Measurements from ENCODE around the gene PAX8. TPM values are rescaled to one million over a fixed set of nuclear protein-coding genes. Genes with fewer than 3 reads are reported as not detected.

The PAX8 gene
- total RNA-seq, 5 donors from 2014 or later (not counting 1 experiment from before 2014, with no cell fraction given), result 1.0 to 1.8 (median 1.3) TPM

- DNase-seq, result no peak
- CTCF ChIA-PET, result interaction anchor here (0.5 to 1.4 kb wide), 3 partner anchors 15 to 45 kb away, joined by 3 to 11 read pairs (median 3); no protein-coding TSS in a partner anchor
- peak overlapping the region in 1 of 2 donors; percentile 30 for H3K4me3 ChIP-seq (ENCODE audit: control insufficient read depth in 1 of 2, extremely low read depth in 1 of 2, low read length in 1 of 2)
- H3K36me3 ChIP-seq (ENCODE audit: control insufficient read depth in 2 of 2, extremely low read depth in 1 of 2, insufficient read depth in 1 of 2, low read length in 1 of 2), result peaks cover 20 to 74% of the 10 kb centered on the region in 2 donors
- no peak overlapping the region for H3K27ac ChIP-seq (ENCODE audit: low read length)
- WGBS (ENCODE audit: insufficient coverage), result no CpG with 5 or more reads among the region's 8 CpGs
- H3K4me1 Mint-ChIP-seq, result peaks cover 93 to 97% (median 95%) of the 10 kb centered on the region in 3 donors
- no peaks in the 10 kb centered on the region for H3K9me3 ChIP-seq
- no peaks in the 10 kb centered on the region for H3K9me3 Mint-ChIP-seq
- peaks cover 38% of the 10 kb centered on the region for H3K36me3 Mint-ChIP-seq
- peaks cover 54 to 92% of the 10 kb centered on the region in 2 experiments for H3K4me1 ChIP-seq (ENCODE audit: control insufficient read depth in 1 of 2, extremely low read depth in 1 of 2, insufficient read depth in 2 of 2, low read length in 2 of 2)
- POLR2A ChIA-PET, result no interaction called here
- ATAC-seq (replicated peaks in 1 of 4), result no peak
- H3K27me3 ChIP-seq (replicated peaks in 1 of 2; ENCODE audit: control insufficient read depth in 2 of 2, extremely low read depth in 1 of 2, insufficient read depth in 2 of 2, low read length in 1 of 2), result no peaks in the 10 kb centered on the region
- no peaks in the 10 kb centered on the region for H3K27me3 Mint-ChIP-seq
- peak overlapping the region; percentile 83 to 96 for H3K27ac Mint-ChIP-seq
- H3K4me3 Mint-ChIP-seq, result peak overlapping the region in 2 of 3 donors; percentile 2 to 41
Observed at GRCh38 chr2:113183264-113183663, 95.5 kb downstream of the PAX8 start.

- DNase-seq (no peak), ATAC-seq (replicated peaks in 1 of 4) (no peak)
- WGBS (ENCODE audit: insufficient coverage), result 94% methylated on average over 9 of the region's 15 CpGs
- peaks cover 35% of the 10 kb centered on the region for H3K36me3 Mint-ChIP-seq
- H3K27me3 Mint-ChIP-seq, result no peaks in the 10 kb centered on the region
- Histone ChIP-seq H3K4me3 (ENCODE audit: control insufficient read depth in 1 of 2, extremely low read depth in 1 of 2, low read length in 1 of 2) (peak overlapping the region in 1 of 2 donors; percentile 30), H3K27me3 (replicated peaks in 1 of 2; ENCODE audit: control insufficient read depth in 2 of 2, extremely low read depth in 1 of 2, insufficient read depth in 2 of 2, low read length in 1 of 2) (no peaks in the 10 kb centered on the region), H3K27ac (ENCODE audit: low read length) (peak overlapping the region; percentile 49), H3K36me3 (ENCODE audit: control insufficient read depth in 2 of 2, extremely low read depth in 1 of 2, insufficient read depth in 1 of 2, low read length in 1 of 2) (peaks cover 18 to 73% of the 10 kb centered on the region in 2 donors), H3K4me1 (ENCODE audit: control insufficient read depth in 1 of 2, extremely low read depth in 1 of 2, insufficient read depth in 2 of 2, low read length in 2 of 2) (peaks cover 54 to 95% of the 10 kb centered on the region in 2 experiments), H3K9me3 (no peaks in the 10 kb centered on the region)
- H3K4me1 Mint-ChIP-seq, result peaks cover 95 to 99% (median 96%) of the 10 kb centered on the region in 3 donors
- CTCF ChIA-PET, result interaction anchor here in 1 of 2 donors (0.7 kb wide), 1 partner anchor 41 kb away, joined by 3 read pairs; no protein-coding TSS in a partner anchor
- peak overlapping the region in 1 of 3 donors; percentile 86 for H3K4me3 Mint-ChIP-seq
- POLR2A ChIA-PET, result interaction anchor here in 1 of 2 donors (0.6 kb wide), 1 partner anchor 994 kb away, joined by 3 read pairs; no protein-coding TSS in a partner anchor
- peak overlapping the region; percentile 91 to 96 for H3K27ac Mint-ChIP-seq
- H3K9me3 Mint-ChIP-seq, result no peaks in the 10 kb centered on the region
Observed at GRCh38 chr2:113182471-113183260, 96.1 kb downstream of the PAX8 start.

GRCh38 chr2:113181258-113182051, 97.3 kb downstream of the PAX8 start:
- Mint-ChIP-seq H3K4me3 (peak overlapping the region; percentile 52 to 86 (median 60)), H3K36me3 (peaks cover 36% of the 10 kb centered on the region), H3K27me3 (no peaks in the 10 kb centered on the region), H3K27ac (peak overlapping the region; percentile 91 to 96), H3K9me3 (no peaks in the 10 kb centered on the region), H3K4me1 (peaks cover 96 to 99% (median 96%) of the 10 kb centered on the region in 3 donors)
- DNase-seq (peak in 2 of 35 experiments; percentile 31 to 46), ATAC-seq (replicated peaks in 1 of 4) (peak; percentile 44 to 64 (median 52))
- WGBS (ENCODE audit: insufficient coverage), result 20% methylated on average over 7 of the region's 8 CpGs
- H3K9me3 ChIP-seq, result no peaks in the 10 kb centered on the region
- H3K4me3 ChIP-seq (ENCODE audit: control insufficient read depth in 1 of 2, extremely low read depth in 1 of 2, low read length in 1 of 2), result peak overlapping the region; percentile 4 to 52
- H3K4me1 ChIP-seq (ENCODE audit: control insufficient read depth in 1 of 2, extremely low read depth in 1 of 2, insufficient read depth in 2 of 2, low read length in 2 of 2), result peaks cover 64 to 98% of the 10 kb centered on the region in 2 experiments
- ChIA-PET CTCF (interaction anchor here (0.7 to 2.2 kb wide), 6 partner anchors 9 to 45 kb away, joined by 3 to 21 read pairs (median 6); no protein-coding TSS in a partner anchor), POLR2A (interaction anchor here (0.7 kb wide), 3 partner anchors 22 to 179 kb away, joined by 3 to 4 read pairs (median 4); no protein-coding TSS in a partner anchor)
- no peaks in the 10 kb centered on the region for H3K27me3 ChIP-seq (replicated peaks in 1 of 2; ENCODE audit: control insufficient read depth in 2 of 2, extremely low read depth in 1 of 2, insufficient read depth in 2 of 2, low read length in 1 of 2)
- peaks cover 23 to 76% of the 10 kb centered on the region in 2 donors for H3K36me3 ChIP-seq (ENCODE audit: control insufficient read depth in 2 of 2, extremely low read depth in 1 of 2, insufficient read depth in 1 of 2, low read length in 1 of 2)
- H3K27ac ChIP-seq (ENCODE audit: low read length), result peak overlapping the region; percentile 49

GRCh38 chr2:113180131-113180946, 98.4 kb downstream of the PAX8 start:
- Histone ChIP-seq H3K36me3 (ENCODE audit: control insufficient read depth in 2 of 2, extremely low read depth in 1 of 2, insufficient read depth in 1 of 2, low read length in 1 of 2) (peaks cover 23 to 71% of the 10 kb centered on the region in 2 donors), H3K4me1 (ENCODE audit: control insufficient read depth in 1 of 2, extremely low read depth in 1 of 2, insufficient read depth in 2 of 2, low read length in 2 of 2) (peaks cover 67 to 99% of the 10 kb centered on the region in 2 experiments), H3K9me3 (no peaks in the 10 kb centered on the region), H3K27me3 (replicated peaks in 1 of 2; ENCODE audit: control insufficient read depth in 2 of 2, extremely low read depth in 1 of 2, insufficient read depth in 2 of 2, low read length in 1 of 2) (no peaks in the 10 kb centered on the region), H3K27ac (ENCODE audit: low read length) (peak overlapping the region; percentile 39), H3K4me3 (ENCODE audit: control insufficient read depth in 1 of 2, extremely low read depth in 1 of 2, low read length in 1 of 2) (peak overlapping the region; percentile 6 to 41)
- Mint-ChIP-seq H3K4me3 (peak overlapping the region; percentile 52 to 86 (median 60)), H3K9me3 (no peaks in the 10 kb centered on the region), H3K36me3 (peaks cover 32% of the 10 kb centered on the region), H3K27me3 (no peaks in the 10 kb centered on the region), H3K4me1 (peaks cover 90 to 95% (median 94%) of the 10 kb centered on the region in 3 donors), H3K27ac (peak overlapping the region; percentile 91 to 96)
- 39% methylated on average over 10 of the region's 17 CpGs for WGBS (ENCODE audit: insufficient coverage)
- DNase-seq (peak in 1 of 35 experiments; percentile 44), ATAC-seq (replicated peaks in 1 of 4) (peak in 3 of 4 experiments; percentile 21 to 44 (median 31))
- POLR2A ChIA-PET, result interaction anchor here in 1 of 2 donors (0.6 to 0.9 kb wide), 2 partner anchors 12 to 695 kb away, joined by 3 read pairs; no protein-coding TSS in a partner anchor
- CTCF ChIA-PET, result interaction anchor here (0.5 to 2.2 kb wide), 11 partner anchors 10 to 920 kb away, joined by 3 to 21 read pairs (median 4); no protein-coding TSS in a partner anchor

- Histone ChIP-seq H3K27ac (ENCODE audit: low read length) (peak overlapping the region; percentile 39), H3K27me3 (replicated peaks in 1 of 2; ENCODE audit: control insufficient read depth in 2 of 2, extremely low read depth in 1 of 2, insufficient read depth in 2 of 2, low read length in 1 of 2) (no peaks in the 10 kb centered on the region), H3K4me3 (ENCODE audit: control insufficient read depth in 1 of 2, extremely low read depth in 1 of 2, low read length in 1 of 2) (peak overlapping the region in 1 of 2 donors; percentile 41), H3K9me3 (no peaks in the 10 kb centered on the region), H3K36me3 (ENCODE audit: control insufficient read depth in 2 of 2, extremely low read depth in 1 of 2, insufficient read depth in 1 of 2, low read length in 1 of 2) (peaks cover 23 to 63% of the 10 kb centered on the region in 2 donors), H3K4me1 (ENCODE audit: control insufficient read depth in 1 of 2, extremely low read depth in 1 of 2, insufficient read depth in 2 of 2, low read length in 2 of 2) (peaks cover 63 to 97% of the 10 kb centered on the region in 2 experiments)
- H3K9me3 Mint-ChIP-seq, result no peaks in the 10 kb centered on the region
- no peak for DNase-seq
- H3K4me3 Mint-ChIP-seq, result peak overlapping the region; percentile 41 to 86 (median 44)
- peak overlapping the region; percentile 91 to 96 for H3K27ac Mint-ChIP-seq
- peaks cover 33% of the 10 kb centered on the region for H3K36me3 Mint-ChIP-seq
- peaks cover 0 to 2% of the 10 kb centered on the region in 2 donors for H3K27me3 Mint-ChIP-seq
- 95% methylated on average over 4 of the region's 8 CpGs for WGBS (ENCODE audit: insufficient coverage)
- H3K4me1 Mint-ChIP-seq, result peaks cover 89 to 94% (median 89%) of the 10 kb centered on the region in 3 donors
- ChIA-PET CTCF (interaction anchor here (0.6 to 2.2 kb wide), 6 partner anchors 11 to 41 kb away, joined by 3 to 21 read pairs (median 4); no protein-coding TSS in a partner anchor), POLR2A (no interaction called here)
- no peak for ATAC-seq (replicated peaks in 1 of 4)
Observed at GRCh38 chr2:113179446-113180045, 99.2 kb downstream of the PAX8 start.
